HepG2 (cell line): Measurements from ENCODE around the gene GLRA1. TPM values are rescaled to one million over a fixed set of nuclear protein-coding genes. Genes with fewer than 3 reads are reported as not detected.

Source experiments
- EEA1 ChIP-seq: sonication (generic); formaldehyde crosslinking; IDR thresholded peaks from 2 replicates; pipeline ENCODE4 v1.5.1; 2020; ENCODE audit warnings: mild to moderate bottlenecking, missing genetic modification reagents, borderline replicate concordance
- EHMT2 ChIP-seq: fragments of 200-600 bp; sonication (generic); IDR thresholded peaks from 2 replicates; pipeline ENCODE4 v1.7.0; 2017; ENCODE audit warnings: antibody characterized with exemption, low read depth, low read length, borderline replicate concordance
- ESRRA ChIP-seq: sonication (generic); formaldehyde crosslinking; IDR thresholded peaks from 2 replicates; pipeline ENCODE4 v1.5.1; 2020; ENCODE audit warnings: mild to moderate bottlenecking, low read depth, missing genetic modification reagents
- JUND ChIP-seq: sonication (generic); formaldehyde crosslinking; IDR thresholded peaks from 2 replicates; pipeline ENCODE4 v1.8.0; 2022; ENCODE audit warnings: mild to moderate bottlenecking, missing genetic modification reagents
- KDM5B ChIP-seq: sonication (generic); formaldehyde crosslinking; IDR thresholded peaks from 2 replicates; pipeline ENCODE4 v1.4.0; 2020; ENCODE audit warnings: missing genetic modification reagents, mild to moderate bottlenecking, borderline replicate concordance
- MIXL1 ChIP-seq: IDR thresholded peaks from 2 replicates; pipeline ENCODE4 v1.6.1; 2016
- NFKB2 ChIP-seq: sonication (generic); formaldehyde crosslinking; IDR thresholded peaks from 2 replicates; pipeline ENCODE4 v1.4.0; 2020; ENCODE audit warnings: missing genetic modification reagents, borderline replicate concordance
- NR2F1 ChIP-seq, 2 experiments: fragments of 450-650 bp in 1 of 2; formaldehyde crosslinking in 1 of 2; IDR thresholded peaks; 2 replicates each; pipeline versions ENCODE4 v1.5.0 to v1.6.1; 2016 to 2020; ENCODE audit warnings: mild to moderate bottlenecking in 1 of 2, missing compliant biosample characterization in 1 of 2, missing genetic modification reagents in 1 of 2, moderate library complexity in 1 of 2
- NRL ChIP-seq: sonication (generic); formaldehyde crosslinking; IDR thresholded peaks from 2 replicates; pipeline ENCODE4 v1.5.0; 2020; ENCODE audit warnings: missing genetic modification reagents, mild to moderate bottlenecking, moderate library complexity, borderline replicate concordance
- RXRB ChIP-seq: IDR thresholded peaks from 2 replicates; pipeline ENCODE4 v1.6.1; 2016; ENCODE audit warnings: borderline replicate concordance, missing genetic modification reagents, missing compliant biosample characterization
- SALL1 ChIP-seq: sonication (generic); formaldehyde crosslinking; IDR thresholded peaks from 2 replicates; pipeline ENCODE4 v1.8.0; 2022; ENCODE audit warnings: mild to moderate bottlenecking, missing genetic modification reagents
- SOX13 ChIP-seq, 3 experiments: fragments of 450-650 bp in 1 of 3; sonication (generic) in 1 of 3; formaldehyde crosslinking in 1 of 3; IDR thresholded peaks in 2 of 3; conservative IDR thresholded peaks in 1 of 3; 2 replicates each; pipeline versions ENCODE4 v1.5.0 to v1.6.1; 2016 to 2020; ENCODE audit warnings: antibody characterized with exemption in 1 of 3, mild to moderate bottlenecking in 1 of 3, missing compliant biosample characterization in 1 of 3, missing genetic modification reagents in 1 of 3, moderate library complexity in 1 of 3
- YY1 ChIP-seq: IDR thresholded peaks from 2 replicates; pipeline ENCODE4 v1.6.1; 2011; ENCODE audit warnings: low read length, low read depth, moderate library complexity, mild to moderate bottlenecking; ENCODE audit not compliant: insufficient read depth, insufficient replicate concordance
- ZFP1 ChIP-seq: IDR thresholded peaks from 2 replicates; pipeline ENCODE4 v1.6.1; 2016
- ZNF207 ChIP-seq: fragments of 450-650 bp; IDR thresholded peaks from 2 replicates; pipeline ENCODE4 v1.6.1; 2016; ENCODE audit warnings: antibody characterized with exemption, borderline replicate concordance
- ZNF263 ChIP-seq: sonication (generic); formaldehyde crosslinking; IDR thresholded peaks from 2 replicates; pipeline ENCODE4 v1.4.0; 2020; ENCODE audit warnings: missing genetic modification reagents
- ZNF292 ChIP-seq: sonication (generic); formaldehyde crosslinking; IDR thresholded peaks from 2 replicates; pipeline ENCODE4 v1.8.1; 2022; ENCODE audit warnings: mild to moderate bottlenecking, low read depth, missing genetic modification reagents, borderline replicate concordance
- ZNF614 ChIP-seq: IDR thresholded peaks from 2 replicates; pipeline ENCODE4 v1.6.1; 2018; ENCODE audit warnings: missing biosample characterization, missing genetic modification reagents, inconsistent platforms, borderline replicate concordance
- ZNF790 ChIP-seq: sonication (generic); formaldehyde crosslinking; IDR thresholded peaks from 2 replicates; pipeline ENCODE4 v1.8.0; 2022; ENCODE audit warnings: missing genetic modification reagents, mild to moderate bottlenecking, borderline replicate concordance
- ZNF839 ChIP-seq: sonication (generic); formaldehyde crosslinking; IDR thresholded peaks from 2 replicates; pipeline ENCODE4 v1.4.0; 2020; ENCODE audit warnings: missing genetic modification reagents, mild to moderate bottlenecking, borderline replicate concordance
- polyA plus RNA-seq, 8 experiments: library from polyadenylated mRNA; depleted of rRNA in 3 of 8; stranded (reverse) in 7 of 8; unstranded in 1 of 8; fragments of >200 nt; fragmentation: Illumina TruSeq in 4 of 8; extraction: Trizol in 4 of 8; gene quantifications; 2 replicates each; pipeline versions ENCODE4 v1.2.1 to v1.2.3, GENCODE V29; 2011 to 2016; ENCODE audit warnings: low read depth in 4 of 8, missing spikeins in 1 of 8, mixed read lengths in 1 of 8; ENCODE audit not compliant: insufficient read depth in 1 of 8
- total RNA-seq, 5 experiments: library from RNA; depleted of rRNA; stranded (reverse); fragments of >200 nt; fragmentation: Illumina TruSeq; extraction: Trizol; gene quantifications; 2 replicates each; pipeline ENCODE4 v1.2.3, GENCODE V29; 2016; ENCODE audit warnings: low read depth in 1 of 5
- TF ChIP-seq, protein P1 (sequence below): conservative IDR thresholded peaks from 2 replicates; pipeline ENCODE4 v1.6.1; 2018; ENCODE audit warnings: missing genetic modification reagents
- TF ChIP-seq, protein P2 (sequence below): sonication (generic); formaldehyde crosslinking; IDR thresholded peaks from 2 replicates; pipeline ENCODE4 v1.4.0; 2020; ENCODE audit warnings: missing genetic modification reagents
- TF ChIP-seq, protein P3 (sequence below): sonication (generic); formaldehyde crosslinking; IDR thresholded peaks from 2 replicates; pipeline ENCODE4 v1.5.0; 2020; ENCODE audit warnings: missing genetic modification reagents
- TF ChIP-seq, protein P4 (sequence below): sonication (generic); formaldehyde crosslinking; IDR thresholded peaks from 2 replicates; pipeline ENCODE4 v1.4.0; 2020; ENCODE audit warnings: missing genetic modification reagents

Gene GLRA1
- total and polyA plus RNA-seq, 2 of the 13 experiments (the other 11 are each of a cell fraction or from before 2014, with no cell fraction given) = not detected

DNA sequence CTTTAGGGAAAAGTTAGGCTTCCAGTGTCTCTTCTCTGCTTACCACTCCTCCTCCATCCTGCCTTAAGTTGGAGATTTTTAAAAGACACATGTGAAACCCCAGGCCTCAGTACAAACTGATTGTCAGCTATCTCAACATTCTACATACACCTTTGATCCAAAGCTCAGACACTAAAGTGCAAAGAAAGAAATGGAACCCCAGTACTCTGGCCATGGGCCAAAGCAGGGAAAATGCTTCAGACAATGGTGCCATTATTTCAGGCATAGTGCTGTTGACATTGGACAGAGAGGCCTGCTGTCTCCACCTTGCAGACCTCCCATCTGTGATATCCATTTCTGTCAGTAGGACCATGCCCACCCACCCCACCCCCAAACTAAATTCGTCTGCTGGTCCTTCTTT is 103.7 kb downstream of the GLRA1 start (continued):
- TF ChIP-seq ZNF839 (CRISPR knock-in tag) (no peak), ZNF614 (CRISPR knock-in tag) (no peak), JUND (CRISPR knock-in tag) (no peak), SALL1 (CRISPR knock-in tag) (peak; percentile 76), RXRB (CRISPR knock-in tag) (peak; percentile 70; the same call in 1 of the 2 replicates), ZNF207 (no peak), EEA1 (CRISPR knock-in tag) (no peak), ZNF263 (CRISPR knock-in tag) (no peak), NRL (no peak), ESRRA (CRISPR knock-in tag) (0 out of 2 replicates have a peak, but pooled peaks have one; percentile 35), NR2F1 (CRISPR knock-in tag; IDR thresholded peaks at IDR 0.05) (no peak), SOX13 (IDR thresholded peaks at IDR 0.05) (peak; percentile 80), SOX13 (CRISPR knock-in tag; conservative IDR thresholded peaks at IDR 0.05 in 1 of 2, IDR thresholded peaks at IDR 0.05 in 1 of 2) (peak in 1 of 2 experiments; percentile 97; a peak in 2 of 4 replicates), YY1 (peak; percentile 32), KDM5B (CRISPR knock-in tag) (no peak), ZFP1 (CRISPR knock-in tag) (0 out of 2 replicates have a peak, but pooled peaks have one; percentile 40), ZNF790 (CRISPR knock-in tag) (no peak), NFKB2 (no peak), MIXL1 (CRISPR knock-in tag) (0 out of 2 replicates have a peak, but pooled peaks have one; percentile 26), EHMT2 (peak; percentile 83; the same call in 1 of the 2 replicates), ZNF292 (peak; percentile 72)
- TF ChIP-seq, protein P1, sequence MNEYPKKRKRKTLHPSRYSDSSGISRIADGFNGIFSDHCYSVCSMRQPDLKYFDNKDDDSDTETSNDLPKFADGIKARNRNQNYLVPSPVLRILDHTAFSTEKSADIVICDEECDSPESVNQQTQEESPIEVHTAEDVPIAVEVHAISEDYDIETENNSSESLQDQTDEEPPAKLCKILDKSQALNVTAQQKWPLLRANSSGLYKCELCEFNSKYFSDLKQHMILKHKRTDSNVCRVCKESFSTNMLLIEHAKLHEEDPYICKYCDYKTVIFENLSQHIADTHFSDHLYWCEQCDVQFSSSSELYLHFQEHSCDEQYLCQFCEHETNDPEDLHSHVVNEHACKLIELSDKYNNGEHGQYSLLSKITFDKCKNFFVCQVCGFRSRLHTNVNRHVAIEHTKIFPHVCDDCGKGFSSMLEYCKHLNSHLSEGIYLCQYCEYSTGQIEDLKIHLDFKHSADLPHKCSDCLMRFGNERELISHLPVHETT (CRISPR knock-in tag) = no peak
- TF ChIP-seq, protein P2, sequence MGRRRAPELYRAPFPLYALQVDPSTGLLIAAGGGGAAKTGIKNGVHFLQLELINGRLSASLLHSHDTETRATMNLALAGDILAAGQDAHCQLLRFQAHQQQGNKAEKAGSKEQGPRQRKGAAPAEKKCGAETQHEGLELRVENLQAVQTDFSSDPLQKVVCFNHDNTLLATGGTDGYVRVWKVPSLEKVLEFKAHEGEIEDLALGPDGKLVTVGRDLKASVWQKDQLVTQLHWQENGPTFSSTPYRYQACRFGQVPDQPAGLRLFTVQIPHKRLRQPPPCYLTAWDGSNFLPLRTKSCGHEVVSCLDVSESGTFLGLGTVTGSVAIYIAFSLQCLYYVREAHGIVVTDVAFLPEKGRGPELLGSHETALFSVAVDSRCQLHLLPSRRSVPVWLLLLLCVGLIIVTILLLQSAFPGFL = no peak
- TF ChIP-seq, protein P3, sequence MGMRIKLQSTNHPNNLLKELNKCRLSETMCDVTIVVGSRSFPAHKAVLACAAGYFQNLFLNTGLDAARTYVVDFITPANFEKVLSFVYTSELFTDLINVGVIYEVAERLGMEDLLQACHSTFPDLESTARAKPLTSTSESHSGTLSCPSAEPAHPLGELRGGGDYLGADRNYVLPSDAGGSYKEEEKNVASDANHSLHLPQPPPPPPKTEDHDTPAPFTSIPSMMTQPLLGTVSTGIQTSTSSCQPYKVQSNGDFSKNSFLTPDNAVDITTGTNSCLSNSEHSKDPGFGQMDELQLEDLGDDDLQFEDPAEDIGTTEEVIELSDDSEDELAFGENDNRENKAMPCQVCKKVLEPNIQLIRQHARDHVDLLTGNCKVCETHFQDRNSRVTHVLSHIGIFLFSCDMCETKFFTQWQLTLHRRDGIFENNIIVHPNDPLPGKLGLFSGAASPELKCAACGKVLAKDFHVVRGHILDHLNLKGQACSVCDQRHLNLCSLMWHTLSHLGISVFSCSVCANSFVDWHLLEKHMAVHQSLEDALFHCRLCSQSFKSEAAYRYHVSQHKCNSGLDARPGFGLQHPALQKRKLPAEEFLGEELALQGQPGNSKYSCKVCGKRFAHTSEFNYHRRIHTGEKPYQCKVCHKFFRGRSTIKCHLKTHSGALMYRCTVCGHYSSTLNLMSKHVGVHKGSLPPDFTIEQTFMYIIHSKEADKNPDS = 0 out of 2 replicates have a peak, but pooled peaks have one; percentile 47
- TF ChIP-seq, protein P4, sequence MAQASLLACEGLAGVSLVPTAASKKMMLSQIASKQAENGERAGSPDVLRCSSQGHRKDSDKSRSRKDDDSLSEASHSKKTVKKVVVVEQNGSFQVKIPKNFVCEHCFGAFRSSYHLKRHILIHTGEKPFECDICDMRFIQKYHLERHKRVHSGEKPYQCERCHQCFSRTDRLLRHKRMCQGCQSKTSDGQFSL = no peak
